Activated CD4-positive, alpha-beta T cell treated with anti-CD3 and anti-CD28 coated beads, Interleukin-2, amount 10 ng/mL, durations not matched to agents 7 days and 5 days (primary cell): ENCODE measurements around the gene LASP1NB.

Source experiments
- CTCF ChIA-PET: fragments of 350-600 bp; sonication (Branson Sonifier 250); formaldehyde crosslinking; loops from one replicate; lab custom pipeline; 2021; ENCODE audit warnings: antibody characterized with exemption; lab: Charles Lee
- POLR2A ChIA-PET: fragments of 350-600 bp; sonication (Branson Sonifier 250); formaldehyde crosslinking; loops from one replicate; lab custom pipeline; 2021; ENCODE audit warnings: antibody characterized with exemption; lab: Charles Lee
- DNase-seq: peaks from one replicate; pipeline ENCODE4 v3.0.0-alpha.2; 2020
- H3K27ac Mint-ChIP-seq: one replicate; pipeline ENCODE4 v1.8.0; 2021; ENCODE audit warnings: mild to moderate bottlenecking, moderate library complexity, mixed read lengths
- H3K27me3 Mint-ChIP-seq: one replicate; pipeline ENCODE4 v1.8.0; 2021; ENCODE audit warnings: mixed read lengths
- H3K36me3 Mint-ChIP-seq: one replicate; pipeline ENCODE4 v1.8.0; 2021; ENCODE audit warnings: low read depth, mixed read lengths
- H3K4me1 Mint-ChIP-seq: one replicate; pipeline ENCODE4 v1.8.0; 2021; ENCODE audit warnings: mixed read lengths
- H3K4me3 Mint-ChIP-seq: one replicate; pipeline ENCODE4 v1.8.0; 2021; ENCODE audit warnings: mild to moderate bottlenecking, moderate library complexity, mixed read lengths
- H3K9me3 Mint-ChIP-seq: one replicate; pipeline ENCODE4 v1.8.0; 2021; ENCODE audit warnings: mixed read lengths

LASP1NB gene

GRCh38 chr17:38898812-38899348 lies 26.5 kb upstream of the LASP1NB start:
- peak; percentile 83 for DNase-seq
- H3K4me3 Mint-ChIP-seq = peak overlapping the region; percentile 69
- H3K9me3 Mint-ChIP-seq = no peaks in the 10 kb centered on the region
- CTCF ChIA-PET = interaction anchor here (0.5 to 1.9 kb wide), 9 partner anchors 9 to 81 kb away, joined by 3 to 5 read pairs (median 3); no protein-coding TSS in a partner anchor
- no peaks in the 10 kb centered on the region for H3K27me3 Mint-ChIP-seq
- peak overlapping the region; percentile 91 for H3K27ac Mint-ChIP-seq
- H3K36me3 Mint-ChIP-seq = peaks cover 71% of the 10 kb centered on the region
- POLR2A ChIA-PET = no interaction called here
- H3K4me1 Mint-ChIP-seq = peaks cover 68% of the 10 kb centered on the region

GRCh38 chr17:38899421-38899820 lies 26.0 kb upstream of the LASP1NB start:
- Mint-ChIP-seq H3K36me3 (peaks cover 72% of the 10 kb centered on the region), H3K4me3 (peak overlapping the region; percentile 69), H3K9me3 (no peaks in the 10 kb centered on the region), H3K27ac (peak overlapping the region; percentile 91), H3K27me3 (no peaks in the 10 kb centered on the region), H3K4me1 (peaks cover 62% of the 10 kb centered on the region)
- DNase-seq = no peak
- CTCF ChIA-PET = interaction anchor here (0.5 to 1.1 kb wide), 4 partner anchors 22 to 30 kb away, joined by 3 to 4 read pairs (median 3); no protein-coding TSS in a partner anchor
- POLR2A ChIA-PET = interaction anchor here (0.7 kb wide), 1 partner anchor 73 kb away, joined by 4 read pairs; no protein-coding TSS in a partner anchor

- CTCF ChIA-PET = interaction anchor here (0.8 to 1.6 kb wide), 6 partner anchors 11 to 337 kb away, joined by 3 read pairs; partner anchors contain the start of gene LASP1
- H3K36me3 Mint-ChIP-seq = peaks cover 71% of the 10 kb centered on the region
- H3K27me3 Mint-ChIP-seq = no peaks in the 10 kb centered on the region
- POLR2A ChIA-PET = interaction anchor here (1.1 kb wide), 1 partner anchor 24 kb away, joined by 3 read pairs; the partner anchor contains the start of gene LASP1NB
- DNase-seq = peak; percentile 24
- peak overlapping the region; percentile 82 for H3K27ac Mint-ChIP-seq
- peaks cover 56% of the 10 kb centered on the region for H3K4me1 Mint-ChIP-seq
- H3K4me3 Mint-ChIP-seq = no peak overlapping the region
- H3K9me3 Mint-ChIP-seq = no peaks in the 10 kb centered on the region
These were observed 24.3 kb upstream of the LASP1NB start for GRCh38 chr17:38900978-38901656.

GRCh38 chr17:38903404-38903803 lies 22.0 kb upstream of the LASP1NB start:
- CTCF ChIA-PET = interaction anchor here (0.6 kb wide), 1 partner anchor 11 kb away, joined by 3 read pairs; no protein-coding TSS in a partner anchor
- Mint-ChIP-seq H3K27ac (no peak overlapping the region), H3K27me3 (no peaks in the 10 kb centered on the region), H3K36me3 (peaks cover 50% of the 10 kb centered on the region), H3K4me1 (peaks cover 38% of the 10 kb centered on the region), H3K4me3 (no peak overlapping the region), H3K9me3 (no peaks in the 10 kb centered on the region)
- POLR2A ChIA-PET = no interaction called here
- DNase-seq = no peak

- Mint-ChIP-seq H3K27me3 (no peaks in the 10 kb centered on the region), H3K4me3 (no peak overlapping the region), H3K9me3 (no peaks in the 10 kb centered on the region), H3K4me1 (peaks cover 23% of the 10 kb centered on the region), H3K36me3 (peaks cover 37% of the 10 kb centered on the region), H3K27ac (no peak overlapping the region)
- POLR2A ChIA-PET = no interaction called here
- CTCF ChIA-PET = interaction anchor here (1.1 to 1.2 kb wide), 2 partner anchors 20 to 51 kb away, joined by 3 read pairs; no protein-coding TSS in a partner anchor
- no peak for DNase-seq
These were observed 20.5 kb upstream of the LASP1NB start for GRCh38 chr17:38904892-38905291.

- no peak overlapping the region for H3K4me3 Mint-ChIP-seq
- H3K36me3 Mint-ChIP-seq = peaks cover 37% of the 10 kb centered on the region
- H3K4me1 Mint-ChIP-seq = peaks cover 23% of the 10 kb centered on the region
- H3K27me3 Mint-ChIP-seq = no peaks in the 10 kb centered on the region
- no peak for DNase-seq
- CTCF ChIA-PET = interaction anchor here (1.3 kb wide), 1 partner anchor 17 kb away, joined by 3 read pairs; no protein-coding TSS in a partner anchor
- POLR2A ChIA-PET = no interaction called here
- no peak overlapping the region for H3K27ac Mint-ChIP-seq
- no peaks in the 10 kb centered on the region for H3K9me3 Mint-ChIP-seq
These were observed 20.0 kb upstream of the LASP1NB start for GRCh38 chr17:38905375-38905774.

GRCh38 chr17:38906460-38907228 lies 18.8 kb upstream of the LASP1NB start:
- POLR2A ChIA-PET = no interaction called here
- Mint-ChIP-seq H3K36me3 (peaks cover 29% of the 10 kb centered on the region), H3K4me3 (no peak overlapping the region), H3K9me3 (no peaks in the 10 kb centered on the region), H3K27ac (peak overlapping the region; percentile 3), H3K4me1 (peaks cover 12% of the 10 kb centered on the region), H3K27me3 (no peaks in the 10 kb centered on the region)
- CTCF ChIA-PET = interaction anchor here (1.1 to 1.5 kb wide), 3 partner anchors 16 to 19 kb away, joined by 3 read pairs; partner anchors contain the start of gene LASP1NB
- no peak for DNase-seq

GRCh38 chr17:38907930-38908675 lies 17.3 kb upstream of the LASP1NB start:
- CTCF ChIA-PET = interaction anchor here (1.5 kb wide), 1 partner anchor 16 kb away, joined by 3 read pairs; no protein-coding TSS in a partner anchor
- H3K9me3 Mint-ChIP-seq = no peaks in the 10 kb centered on the region
- no peak overlapping the region for H3K4me3 Mint-ChIP-seq
- peaks cover 7% of the 10 kb centered on the region for H3K4me1 Mint-ChIP-seq
- peaks cover 23% of the 10 kb centered on the region for H3K36me3 Mint-ChIP-seq
- no peak for DNase-seq
- H3K27ac Mint-ChIP-seq = no peak overlapping the region
- H3K27me3 Mint-ChIP-seq = no peaks in the 10 kb centered on the region
- POLR2A ChIA-PET = no interaction called here

GRCh38 chr17:38908676-38909181 lies 16.7 kb upstream of the LASP1NB start:
- ChIA-PET CTCF (no interaction called here), POLR2A (no interaction called here)
- Mint-ChIP-seq H3K4me3 (no peak overlapping the region), H3K36me3 (peaks cover 18% of the 10 kb centered on the region), H3K4me1 (peaks cover 7% of the 10 kb centered on the region), H3K27me3 (no peaks in the 10 kb centered on the region), H3K9me3 (no peaks in the 10 kb centered on the region), H3K27ac (no peak overlapping the region)
- DNase-seq = no peak

GRCh38 chr17:38910325-38910724 lies 15.1 kb upstream of the LASP1NB start:
- Mint-ChIP-seq H3K36me3 (peaks cover 13% of the 10 kb centered on the region), H3K4me3 (no peak overlapping the region), H3K27ac (no peak overlapping the region), H3K27me3 (no peaks in the 10 kb centered on the region), H3K4me1 (peaks cover 15% of the 10 kb centered on the region), H3K9me3 (no peaks in the 10 kb centered on the region)
- ChIA-PET POLR2A (no interaction called here), CTCF (interaction anchor here (0.7 to 1.0 kb wide), 2 partner anchors 13 to 14 kb away, joined by 3 read pairs; no protein-coding TSS in a partner anchor)
- no peak for DNase-seq

GRCh38 chr17:38911081-38911730 lies 14.2 kb upstream of the LASP1NB start:
- CTCF ChIA-PET = interaction anchor here (0.5 to 1.0 kb wide), 2 partner anchors 13 to 588 kb away, joined by 3 to 4 read pairs; no protein-coding TSS in a partner anchor
- POLR2A ChIA-PET = no interaction called here
- H3K36me3 Mint-ChIP-seq = peaks cover 15% of the 10 kb centered on the region
- no peak overlapping the region for H3K4me3 Mint-ChIP-seq
- peaks cover 15% of the 10 kb centered on the region for H3K4me1 Mint-ChIP-seq
- H3K27me3 Mint-ChIP-seq = no peaks in the 10 kb centered on the region
- DNase-seq = no peak
- no peaks in the 10 kb centered on the region for H3K9me3 Mint-ChIP-seq
- H3K27ac Mint-ChIP-seq = no peak overlapping the region
